HepG2 (cell line): ENCODE results near the gene GYS2. TPM values are rescaled to one million over a fixed set of nuclear protein-coding genes. Genes with fewer than 3 reads are reported as not detected.

Experiments used
- ATAC-seq: fragments of 200-7000 bp; cut with Tn5 transposase; 3 replicates; pipeline ENCODE4 v1.9.1; 2020; ENCODE audit warnings: mild to moderate bottlenecking, moderate library complexity
- BruUV-seq: library from RNA; stranded (reverse); fragments of 400-500 nt; replicated peaks from 2 replicates; lab custom pipeline; 2021; lab: Mats Ljungman, UMichigan
- CTCF ChIA-PET: fragments of 300-600 bp; formaldehyde crosslinking; extraction: SDS; loops from one replicate; lab custom pipeline; 2021; ENCODE audit warnings: low total read pairs, inconsistent platforms, low intra/inter-chr PET ratio; lab: Yijun Ruan, JAX
- POLR2A ChIA-PET: fragments of 350-600 bp; sonication (Branson Sonifier 250); formaldehyde crosslinking; loops from one replicate; lab custom pipeline; 2020; ENCODE audit warnings: antibody characterized with exemption, inconsistent platforms; lab: Yijun Ruan, JAX
- DNase-seq: peaks from one replicate; pipeline ENCODE4 v3.0.0-alpha.2; 2015; ENCODE audit warnings: low spot score
- FAIRE-seq: peaks from 3 replicates; lab custom pipeline; 2011; peaks lifted over from hg19 to GRCh38; lab: Jason Lieb, UNC
- H2AFZ ChIP-seq: one replicate; pipeline ENCODE4 v1.6.1; 2011; ENCODE audit warnings: low read length, inconsistent platforms
- H3K27ac ChIP-seq: fragments of 300-600 bp; 3 replicates; pipeline ENCODE4 v1.8.0; 2011; ENCODE audit warnings: mixed run types, mild to moderate bottlenecking, mixed read lengths, low read length, inconsistent platforms; ENCODE audit not compliant: insufficient read depth; ENCODE audit errors: extremely low read length
- H3K27me3 ChIP-seq, 2 experiments: fragments of 200-600 bp in 1 of 2; 2 replicates in 1 of 2; 3 replicates in 1 of 2; pipeline versions ENCODE4 v1.6.0 to v1.8.0; 2011; ENCODE audit warnings: low read length in 2 of 2, mild to moderate bottlenecking in 2 of 2, moderate library complexity in 2 of 2, inconsistent platforms in 1 of 2; ENCODE audit not compliant: insufficient read depth in 2 of 2, control insufficient read depth in 1 of 2
- H3K36me3 ChIP-seq, 2 experiments: fragments of 200-600 bp in 1 of 2; replicated peaks in 1 of 2; 2 replicates in 1 of 2; 3 replicates in 1 of 2; pipeline versions ENCODE4 v1.5.1 to v1.8.0; 2011; ENCODE audit warnings: low read length in 2 of 2, inconsistent platforms in 1 of 2; ENCODE audit not compliant: insufficient read depth in 2 of 2, control insufficient read depth in 1 of 2
- H3K4me1 ChIP-seq: 2 replicates; pipeline ENCODE4 v1.5.1; 2012; ENCODE audit warnings: low read length, inconsistent platforms; ENCODE audit not compliant: insufficient read depth
- H3K4me2 ChIP-seq: 2 replicates; pipeline ENCODE4 v1.6.0; 2011; ENCODE audit warnings: low read depth, low read length, inconsistent platforms
- H3K4me3 ChIP-seq, 3 experiments: fragments of 200-600 bp in 1 of 3; sonication (generic), shearing (Covaris generic) in 1 of 3; replicated peaks in 1 of 3; 2 replicates each; pipeline ENCODE4 v1.5.1; 2011 to 2016; ENCODE audit warnings: low read length in 3 of 3, inconsistent platforms in 2 of 3, low read depth in 2 of 3, mild to moderate bottlenecking in 2 of 3, control low read depth in 1 of 3, mixed read lengths in 1 of 3; ENCODE audit not compliant: insufficient read depth in 1 of 3
- H3K79me2 ChIP-seq: one replicate; pipeline ENCODE4 v1.6.1; 2011; ENCODE audit warnings: low read length, inconsistent platforms; ENCODE audit not compliant: insufficient read depth
- H3K9ac ChIP-seq: 2 replicates; pipeline ENCODE4 v1.6.0; 2011; ENCODE audit warnings: mild to moderate bottlenecking, low read depth, low read length, inconsistent platforms; ENCODE audit not compliant: insufficient read depth
- H3K9me3 ChIP-seq: 2 replicates; pipeline ENCODE4 v1.5.1; 2012; ENCODE audit warnings: mild to moderate bottlenecking, low read length
- H4K20me1 ChIP-seq: 2 replicates; pipeline ENCODE4 v1.6.0; 2011; ENCODE audit warnings: inconsistent platforms, mild to moderate bottlenecking, low read length, moderate library complexity; ENCODE audit not compliant: insufficient read depth
- ARHGAP35 ChIP-seq: sonication (generic); formaldehyde crosslinking; IDR thresholded peaks from 2 replicates; pipeline ENCODE4 v1.9.0; 2022; ENCODE audit warnings: mild to moderate bottlenecking, inconsistent platforms, moderate library complexity, missing genetic modification reagents, borderline replicate concordance
- IRF2 ChIP-seq: IDR thresholded peaks from 2 replicates; pipeline ENCODE4 v1.6.1; 2018; ENCODE audit warnings: missing genetic modification reagents, missing compliant biosample characterization
- NR2F2 ChIP-seq: IDR thresholded peaks from 2 replicates; pipeline ENCODE4 v1.6.1; 2012; ENCODE audit warnings: low read depth, inconsistent platforms, borderline replicate concordance
- PBX2 ChIP-seq: IDR thresholded peaks from 2 replicates; pipeline ENCODE4 v1.6.1; 2016; ENCODE audit warnings: control low read depth
- ZFP62 ChIP-seq: sonication (generic); formaldehyde crosslinking; IDR thresholded peaks from 2 replicates; pipeline ENCODE4 v1.4.0; 2020; ENCODE audit warnings: missing genetic modification reagents
- ZNF577 ChIP-seq: sonication (generic); formaldehyde crosslinking; IDR thresholded peaks from 2 replicates; pipeline ENCODE4 v1.4.0; 2020; ENCODE audit warnings: mild to moderate bottlenecking, low read depth, missing genetic modification reagents, borderline replicate concordance
- ZNF792 ChIP-seq: IDR thresholded peaks from 2 replicates; pipeline ENCODE4 v1.6.1; 2016
- WGBS: methylation state at CpG from one replicate; pipeline ENCODE4 v1.1.6; 2017; ENCODE audit warnings: low lambda C conversion rate; 5-methylcytosine and 5-hydroxymethylcytosine counted together
- in situ Hi-C: cut with HindIII; loops from 2 replicates; pipeline ENCODE4 v1.10.0; 2017; ENCODE audit warnings: low pct_unique_long_range_greater_than_20kb; ENCODE audit not compliant: extremely low pct_ligation_motif_present
- intact Hi-C: fragments of 100-400 bp; cut with micrococcal nuclease; formaldehyde crosslinking; loops from one replicate; pipeline ENCODE4 v1.10.0; 2022; ENCODE audit not compliant: unreplicated experiment
- polyA plus RNA-seq, 8 experiments: library from polyadenylated mRNA; depleted of rRNA in 3 of 8; stranded (reverse) in 7 of 8; unstranded in 1 of 8; fragments of >200 nt; fragmentation: Illumina TruSeq in 4 of 8; extraction: Trizol in 4 of 8; gene quantifications; 2 replicates each; pipeline versions ENCODE4 v1.2.1 to v1.2.3, GENCODE V29; 2011 to 2016; ENCODE audit warnings: low read depth in 4 of 8, missing spikeins in 1 of 8, mixed read lengths in 1 of 8; ENCODE audit not compliant: insufficient read depth in 1 of 8
- total RNA-seq, 5 experiments: library from RNA; depleted of rRNA; stranded (reverse); fragments of >200 nt; fragmentation: Illumina TruSeq; extraction: Trizol; gene quantifications; 2 replicates each; pipeline ENCODE4 v1.2.3, GENCODE V29; 2016; ENCODE audit warnings: low read depth in 1 of 5

The GYS2 gene
- total and polyA plus RNA-seq, 2 of the 13 experiments (the other 11 are each of a cell fraction or from before 2014, with no cell fraction given): not detected

DNA sequence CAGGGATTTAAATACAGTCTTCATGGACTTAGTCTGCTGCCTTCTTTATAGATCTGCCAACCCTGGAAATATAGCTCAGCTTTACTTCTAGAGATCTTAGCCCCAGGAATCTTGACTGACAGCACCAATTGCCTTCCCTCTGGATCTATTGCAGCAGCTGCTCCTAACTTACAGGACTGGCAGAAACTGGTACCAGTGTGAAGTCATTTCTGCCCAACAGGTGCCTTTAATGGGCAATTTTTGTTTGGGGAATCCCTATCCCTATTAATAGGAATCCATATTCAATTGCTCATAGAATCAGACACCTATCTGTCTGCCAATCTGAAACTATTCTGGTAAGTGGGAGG lies 51.3 kb downstream of the GYS2 start:
- peaks cover 11% of the 10 kb centered on the region for H3K4me1 ChIP-seq
- no peak overlapping the region for H3K9ac ChIP-seq
- DNase-seq (no peak), FAIRE-seq (no peak), ATAC-seq (no peak)
- no peaks in the 10 kb centered on the region for H4K20me1 ChIP-seq
- H3K79me2 ChIP-seq: no peaks in the 10 kb centered on the region
- CTCF ChIA-PET: no interaction called here
- no peak overlapping the region for H3K4me3 ChIP-seq
- no peaks in the 10 kb centered on the region for H3K27me3 ChIP-seq
- POLR2A ChIA-PET: no interaction called here
- H3K4me2 ChIP-seq: no peak overlapping the region
- H2AFZ ChIP-seq: no peak overlapping the region
- no peaks in the 10 kb centered on the region for H3K9me3 ChIP-seq
- in situ Hi-C loops: no loop called here
- BruUV-seq: no TSS peak
- no peak overlapping the region for H3K27ac ChIP-seq
- TF ChIP-seq PBX2 (CRISPR knock-in tag) (no peak), NR2F2 (no peak), ZNF792 (CRISPR knock-in tag) (no peak), ZNF577 (CRISPR knock-in tag) (no peak)
- H3K36me3 ChIP-seq: no peaks in the 10 kb centered on the region
- intact Hi-C loops: no loop called here

DNA sequence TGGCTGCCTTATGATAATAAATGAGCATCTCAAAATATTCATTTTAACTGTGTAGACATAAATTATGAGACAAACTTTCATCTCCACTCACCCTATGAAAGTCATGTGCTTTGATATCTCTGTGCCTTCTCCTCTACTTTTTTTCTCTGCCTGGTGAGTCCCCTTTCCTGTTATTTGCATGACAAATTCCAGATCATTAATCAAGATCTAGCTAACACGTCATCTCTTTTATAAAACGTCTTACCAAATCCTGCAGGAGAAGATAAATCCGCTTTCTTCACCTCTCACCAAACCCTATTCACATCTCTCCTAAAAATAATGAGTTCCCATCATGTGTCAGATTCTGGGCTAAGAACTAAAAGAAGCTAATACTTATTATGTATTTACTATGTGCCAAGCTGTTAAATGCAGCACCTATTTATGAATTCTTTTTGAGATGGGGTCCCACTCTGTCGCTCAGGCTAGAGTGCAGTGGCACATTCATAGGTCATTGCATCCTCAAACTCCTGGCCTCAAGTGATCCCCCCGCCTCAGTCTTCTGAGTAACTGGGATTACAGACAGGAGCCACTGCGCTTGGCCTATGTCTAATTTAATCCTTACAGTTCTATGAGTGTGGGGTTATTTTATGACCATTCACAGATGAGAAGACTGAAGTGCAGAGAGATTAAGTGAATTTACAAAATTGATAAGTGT lies 51.9 kb downstream of the GYS2 start:
- in situ Hi-C loops: no loop called here
- ChIA-PET CTCF (no interaction called here), POLR2A (no interaction called here)
- no peak overlapping the region for H3K9ac ChIP-seq
- no peaks in the 10 kb centered on the region for H3K9me3 ChIP-seq
- H3K27ac ChIP-seq: no peak overlapping the region
- no peaks in the 10 kb centered on the region for H4K20me1 ChIP-seq
- H3K4me3 ChIP-seq: no peak overlapping the region
- no peak overlapping the region for H2AFZ ChIP-seq
- WGBS: 47% methylated on average over 6 of the region's 6 CpGs
- BruUV-seq: no TSS peak
- TF ChIP-seq ZNF577 (CRISPR knock-in tag) (no peak), ARHGAP35 (CRISPR knock-in tag) (no peak), IRF2 (no peak), ZFP62 (CRISPR knock-in tag) (no peak)
- FAIRE-seq (no peak), ATAC-seq (no peak), DNase-seq (no peak)
- intact Hi-C loops: no loop called here
- no peak overlapping the region for H3K4me2 ChIP-seq
- no peaks in the 10 kb centered on the region for H3K27me3 ChIP-seq
- no peaks in the 10 kb centered on the region for H3K79me2 ChIP-seq
- H3K36me3 ChIP-seq: no peaks in the 10 kb centered on the region
- H3K4me1 ChIP-seq: peaks cover 11% of the 10 kb centered on the region
